GM23338 (cell line): Measurements from ENCODE around the gene MAPK4. TPM values are rescaled to one million over a fixed set of nuclear protein-coding genes. Genes with fewer than 3 reads are reported as not detected.

ENCODE experiments used
- ATAC-seq: fragments of 200-7000 bp; cut with Tn5 transposase; 3 replicates; pipeline ENCODE4 v1.9.1; 2020
- DNase-seq: peaks from one replicate; pipeline ENCODE4 v3.0.0-alpha.2; 2015; ENCODE audit warnings: low spot score
- H2AFZ ChIP-seq: fragments of 200-600 bp; sonication (generic); 2 replicates; pipeline ENCODE4 v1.8.0; 2016; ENCODE audit warnings: antibody characterized with exemption, mild to moderate bottlenecking, moderate library complexity
- H3F3A ChIP-seq: fragments of 200-600 bp; sonication (generic); replicated peaks from 2 replicates; pipeline ENCODE4 v1.8.0; 2017; ENCODE audit warnings: antibody characterized with exemption, mixed run types, low read depth
- H3K27ac ChIP-seq: fragments of 200-600 bp; sonication (generic); 2 replicates; pipeline ENCODE4 v1.6.1; 2016; ENCODE audit warnings: low read depth
- H3K27me3 ChIP-seq: fragments of 200-600 bp; sonication (generic); 2 replicates; pipeline ENCODE4 v1.8.0; 2016; ENCODE audit warnings: mild to moderate bottlenecking, mixed run types, moderate library complexity; ENCODE audit not compliant: insufficient read depth
- H3K36me3 ChIP-seq: fragments of 200-600 bp; sonication (generic); 2 replicates; pipeline ENCODE4 v1.8.0; 2016; ENCODE audit warnings: mild to moderate bottlenecking; ENCODE audit not compliant: insufficient read depth
- H3K4me1 ChIP-seq: fragments of 200-600 bp; sonication (generic); 2 replicates; pipeline ENCODE4 v1.8.0; 2016; ENCODE audit warnings: mild to moderate bottlenecking, moderate library complexity; ENCODE audit not compliant: insufficient read depth
- H3K4me2 ChIP-seq: fragments of 200-600 bp; sonication (generic); 2 replicates; pipeline ENCODE4 v1.7.1; 2017; ENCODE audit warnings: mixed run types
- H3K4me3 ChIP-seq: fragments of 200-600 bp; sonication (generic); 2 replicates; pipeline ENCODE4 v1.6.1; 2016; ENCODE audit warnings: mixed run types
- H3K79me2 ChIP-seq: fragments of 200-600 bp; sonication (generic); replicated peaks from 2 replicates; pipeline ENCODE4 v1.8.0; 2017; ENCODE audit warnings: mild to moderate bottlenecking; ENCODE audit not compliant: insufficient read depth
- H3K9me2 ChIP-seq: fragments of 200-600 bp; sonication (generic); 2 replicates; pipeline ENCODE4 v1.8.0; 2017; ENCODE audit not compliant: insufficient read depth
- H4K20me1 ChIP-seq: fragments of 200-600 bp; sonication (generic); replicated peaks from 2 replicates; pipeline ENCODE4 v1.8.0; 2017; ENCODE audit warnings: mild to moderate bottlenecking; ENCODE audit not compliant: insufficient read depth
- H3K27ac Mint-ChIP-seq: 2 replicates; pipeline ENCODE4 v1.8.0; 2020; ENCODE audit warnings: inconsistent platforms, mild to moderate bottlenecking, moderate library complexity, mixed read lengths
- H3K27me3 Mint-ChIP-seq: 3 replicates; pipeline ENCODE4 v1.8.0; 2022; ENCODE audit warnings: low read depth, mild to moderate bottlenecking, moderate library complexity, mixed read lengths, inconsistent platforms; ENCODE audit not compliant: insufficient read depth, poor library complexity
- H3K36me3 Mint-ChIP-seq: 3 replicates; pipeline ENCODE4 v1.8.0; 2021; ENCODE audit warnings: low read depth, mild to moderate bottlenecking, inconsistent platforms, moderate library complexity, mixed read lengths
- H3K4me1 Mint-ChIP-seq: 3 replicates; pipeline ENCODE4 v1.8.0; 2020; ENCODE audit warnings: mild to moderate bottlenecking, inconsistent platforms, mixed read lengths
- H3K4me3 Mint-ChIP-seq: 3 replicates; pipeline ENCODE4 v1.8.0; 2021; ENCODE audit warnings: moderate library complexity, mild to moderate bottlenecking, inconsistent platforms, mixed read lengths
- H3K9me3 Mint-ChIP-seq: 3 replicates; pipeline ENCODE4 v1.8.0; 2020; ENCODE audit warnings: moderate library complexity, mild to moderate bottlenecking, inconsistent platforms, mixed read lengths
- CREB1 ChIP-seq: fragments of 250-450 bp; sonication (Bioruptor Pico); IDR thresholded peaks from 2 replicates; pipeline ENCODE4 v1.5.0; 2020; ENCODE audit warnings: low read depth, mild to moderate bottlenecking, moderate library complexity
- CTCF ChIP-seq, 2 experiments: fragments of 200-600 bp in 1 of 2; sonication (generic) in 1 of 2; conservative IDR thresholded peaks; 2 replicates each; pipeline versions ENCODE4 v1.5.1 to v1.6.1; 2016 to 2017; ENCODE audit warnings: antibody characterized with exemption in 2 of 2, low read depth in 2 of 2, mild to moderate bottlenecking in 2 of 2, moderate library complexity in 1 of 2
- EZH2phosphoT487 ChIP-seq: fragments of 200-600 bp; sonication (generic); IDR thresholded peaks from one replicate; pipeline ENCODE4 v1.8.1; 2018; ENCODE audit warnings: antibody characterized with exemption; ENCODE audit not compliant: unreplicated experiment
- JUNB ChIP-seq: IDR thresholded peaks from one replicate; pipeline ENCODE4 v1.6.1; 2016; ENCODE audit warnings: antibody characterized with exemption; ENCODE audit not compliant: unreplicated experiment
- POLR2AphosphoS5 ChIP-seq: IDR thresholded peaks from 2 replicates; pipeline ENCODE4 v1.6.1; 2016; ENCODE audit warnings: antibody characterized with exemption, low read depth
- STAT1 ChIP-seq: IDR thresholded peaks from one replicate; pipeline ENCODE4 v1.6.1; 2016; ENCODE audit warnings: antibody characterized with exemption; ENCODE audit not compliant: unreplicated experiment
- ZNF114 ChIP-seq: fragments of 250-450 bp; sonication (Bioruptor Pico); IDR thresholded peaks from 2 replicates; pipeline ENCODE4 v1.5.0; 2020; ENCODE audit warnings: mild to moderate bottlenecking, moderate library complexity
- ZNF331 ChIP-seq: fragments of 250-450 bp; sonication (Bioruptor Pico); IDR thresholded peaks from 2 replicates; pipeline ENCODE4 v1.5.0; 2020; ENCODE audit warnings: low read depth, mild to moderate bottlenecking, moderate library complexity
- ZNF462 ChIP-seq: fragments of 250-450 bp; sonication (Bioruptor Pico); IDR thresholded peaks from 2 replicates; pipeline ENCODE4 v1.5.0; 2020; ENCODE audit warnings: mild to moderate bottlenecking, moderate library complexity
- polyA plus RNA-seq: library from polyadenylated mRNA; unstranded; fragments of >200 nt; fragmentation: Nextera tagmentation; extraction: Ambion mirVana; gene quantifications from 2 replicates; pipeline ENCODE4 v1.2.1, GENCODE V29; 2016
- total RNA-seq: library from RNA; depleted of rRNA; stranded (reverse); fragments of >200 nt; shearing (Covaris generic); gene quantifications from 2 replicates; pipeline ENCODE4 v1.2.3, GENCODE V29; 2014

MAPK4 gene
- total and polyA plus RNA-seq, 2 experiments from 2014 or later, result 1.3 to 4.4 TPM

DNA sequence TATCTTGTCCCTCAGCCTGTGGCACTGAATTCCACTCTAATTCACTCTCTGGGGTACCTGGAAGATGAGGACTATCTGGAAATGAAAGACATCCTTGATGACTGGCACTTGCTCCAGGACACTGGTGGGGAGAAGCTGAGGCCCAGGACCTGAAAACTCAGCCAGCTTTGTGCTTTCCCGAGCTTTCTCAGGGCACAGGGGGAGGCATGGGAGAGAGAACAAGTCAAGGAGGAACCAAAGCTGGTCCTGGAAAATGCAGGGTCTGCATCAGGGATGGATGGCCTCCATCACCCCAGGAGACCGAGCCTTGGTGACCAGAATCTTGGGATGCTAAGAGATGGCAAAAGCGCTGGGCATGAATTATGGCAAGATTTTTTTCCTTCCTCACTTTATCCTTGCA is 65.1 kb downstream of the MAPK4 start:
- Histone ChIP-seq H3F3A (no peaks in the 10 kb centered on the region), H3K27ac (no peak overlapping the region), H4K20me1 (no peaks in the 10 kb centered on the region), H3K4me1 (no peaks in the 10 kb centered on the region), H2AFZ (no peak overlapping the region), H3K36me3 (no peaks in the 10 kb centered on the region), H3K27me3 (no peaks in the 10 kb centered on the region), H3K4me2 (no peak overlapping the region), H3K4me3 (no peak overlapping the region), H3K79me2 (no peaks in the 10 kb centered on the region), H3K9me2 (peaks cover 7% of the 10 kb centered on the region; the same call in 1 of the 2 replicates)
- DNase-seq (no peak), ATAC-seq (no peak)
- H3K36me3 Mint-ChIP-seq, result no peaks in the 10 kb centered on the region
- TF ChIP-seq ZNF462 (CRISPR knock-in tag) (no peak), CREB1 (no peak), POLR2AphosphoS5 (no peak), STAT1 (no peak), EZH2phosphoT487 (no peak), ZNF114 (no peak), JUNB (no peak), CTCF (conservative IDR thresholded peaks at IDR 0.05; ENCODE audit: low read depth in 2 of 2) (no peak), ZNF331 (no peak)
- H3K4me1 Mint-ChIP-seq, result peaks cover 11% of the 10 kb centered on the region
- H3K9me3 Mint-ChIP-seq, result no peaks in the 10 kb centered on the region
- peaks cover 6% of the 10 kb centered on the region for H3K27me3 Mint-ChIP-seq
- H3K27ac Mint-ChIP-seq, result no peak overlapping the region
- no peak overlapping the region for H3K4me3 Mint-ChIP-seq
